ENCODE results near the gene LOXL1.

Gene LOXL1

DNA sequence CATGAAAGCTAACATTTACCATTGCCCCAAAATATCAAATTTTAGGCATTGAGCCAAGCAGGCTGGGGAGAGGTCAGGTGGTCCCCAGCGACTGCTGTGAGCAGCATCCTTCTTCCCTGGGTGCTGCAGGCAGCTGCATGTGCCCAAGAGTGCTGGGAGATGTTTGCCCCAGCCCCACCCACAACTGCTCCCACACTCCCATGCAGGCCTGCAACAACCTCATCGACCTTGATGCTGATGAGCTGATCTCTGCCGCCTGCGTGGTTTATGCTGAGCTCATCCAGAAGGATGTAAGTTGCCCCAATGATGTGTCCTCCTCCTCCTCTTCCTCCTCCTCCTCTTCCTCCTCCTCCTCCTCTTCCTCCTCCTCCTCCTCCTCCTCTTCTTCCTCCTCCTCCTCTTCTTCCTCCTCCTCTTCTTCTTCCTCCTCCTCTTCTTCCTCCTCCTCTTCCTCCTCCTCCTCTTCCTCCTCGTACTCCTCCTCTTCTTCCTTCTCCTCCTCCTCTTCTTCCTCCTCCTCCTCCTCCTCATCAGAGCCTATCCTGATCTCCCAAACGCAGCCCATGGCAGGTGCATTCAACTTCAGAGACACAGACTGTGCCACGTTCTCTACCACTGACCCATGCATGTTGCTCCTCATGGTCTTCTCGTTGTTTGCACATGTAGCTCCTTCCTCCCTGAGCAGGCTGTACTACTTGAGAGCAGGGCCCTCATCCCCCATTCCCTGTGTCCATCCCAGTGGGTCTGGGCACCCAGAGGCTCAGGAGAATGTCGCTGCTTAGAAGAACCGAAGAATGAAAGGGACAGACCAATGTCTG lies 37.8 kb upstream of the LOXL1 start:
- no peak overlapping the region for H3K27ac ChIP-seq (ENCODE audit: low read depth, low read length)
- H3K9me3 ChIP-seq (ENCODE audit: control insufficient read depth in 5 of 5, low read length in 5 of 5): peaks cover 0 to 2% (median 0%) of the 10 kb centered on the region in 5 donors
- H3K27me3 ChIP-seq (ENCODE audit: control insufficient read depth in 5 of 5, insufficient read depth in 4 of 5, low read length in 5 of 5): peaks cover 0 to 12% (median 3%) of the 10 kb centered on the region in 5 donors
- no peak overlapping the region for H3K4me3 ChIP-seq (ENCODE audit: low read depth in 1 of 5, low read length in 5 of 5)
- no peaks in the 10 kb centered on the region for H3K4me1 ChIP-seq (ENCODE audit: control insufficient read depth in 5 of 5, insufficient read depth in 5 of 5, low read length in 5 of 5)
- no peak overlapping the region for H3K9ac ChIP-seq (ENCODE audit: low read length in 5 of 5)
- H3K36me3 ChIP-seq (ENCODE audit: control insufficient read depth in 5 of 5, insufficient read depth in 5 of 5, low read length in 5 of 5): no peaks in the 10 kb centered on the region

DNA sequence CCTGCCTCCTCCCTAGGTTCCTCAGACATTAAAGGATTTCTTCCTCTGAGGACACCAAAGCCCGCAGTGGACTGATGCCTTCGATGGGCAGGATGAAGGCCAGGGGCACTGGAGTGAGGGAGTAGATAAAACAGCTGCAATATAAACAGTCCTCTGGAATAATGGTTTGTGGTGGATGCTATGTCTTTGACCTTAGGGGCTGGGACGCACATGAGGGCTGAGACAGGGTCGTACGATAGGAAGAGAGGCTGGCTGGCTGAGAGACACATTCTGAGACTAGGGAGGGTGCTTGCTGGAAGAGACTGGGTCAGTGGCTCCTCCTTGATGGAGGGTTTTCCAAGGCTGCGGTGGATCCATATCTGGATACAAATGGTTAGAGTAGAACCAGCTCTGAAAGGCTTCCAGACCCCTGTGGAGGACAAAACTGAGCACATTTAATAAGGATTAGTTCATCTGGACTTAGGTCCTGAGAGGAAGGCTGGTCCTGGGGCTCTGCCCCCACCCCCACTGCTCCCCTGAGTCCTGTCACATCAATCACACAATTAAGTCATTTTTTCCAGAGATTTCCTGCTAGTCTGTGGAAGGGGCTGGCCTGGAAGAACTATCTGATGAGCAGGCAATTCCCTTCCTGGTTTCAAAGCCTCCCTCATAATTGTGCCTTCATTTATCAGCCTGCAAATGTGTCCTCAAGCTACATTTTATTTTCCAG lies 37.1 kb upstream of the LOXL1 start:
- no peak overlapping the region for H3K4me3 ChIP-seq (ENCODE audit: low read depth in 1 of 5, low read length in 5 of 5)
- no peaks in the 10 kb centered on the region for H3K4me1 ChIP-seq (ENCODE audit: control insufficient read depth in 5 of 5, insufficient read depth in 5 of 5, low read length in 5 of 5)
- H3K9me3 ChIP-seq (ENCODE audit: control insufficient read depth in 5 of 5, low read length in 5 of 5): peaks cover 0 to 2% (median 0%) of the 10 kb centered on the region in 5 donors

DNA sequence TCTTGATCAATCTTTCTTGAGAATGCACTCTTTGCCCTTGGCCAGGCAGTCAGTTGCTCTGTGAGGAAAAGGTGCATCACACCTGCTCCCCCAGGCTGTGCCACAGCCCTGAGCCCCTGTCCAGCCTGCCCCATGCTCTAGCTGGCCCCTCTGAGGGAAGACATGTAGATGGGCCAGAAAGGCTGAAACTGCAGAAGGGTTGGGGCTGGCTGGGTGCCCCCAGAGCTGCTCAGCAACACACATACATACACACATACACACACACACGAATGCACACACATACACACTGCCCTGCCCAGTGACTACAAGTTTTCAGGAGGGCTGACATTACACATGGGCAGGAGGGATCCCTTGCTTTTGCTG lies 36.5 kb upstream of the LOXL1 start:
- peaks cover 0 to 3% (median 0%) of the 10 kb centered on the region in 5 donors for H3K27me3 ChIP-seq (ENCODE audit: control insufficient read depth in 5 of 5, insufficient read depth in 4 of 5, low read length in 5 of 5)
- no peak overlapping the region for H3K27ac ChIP-seq (ENCODE audit: low read depth, low read length)
- H3K9me3 ChIP-seq (ENCODE audit: control insufficient read depth in 5 of 5, low read length in 5 of 5): peaks cover 0 to 2% (median 0%) of the 10 kb centered on the region in 5 donors
- H3K4me3 ChIP-seq (ENCODE audit: low read depth in 1 of 5, low read length in 5 of 5): no peak overlapping the region
- H3K36me3 ChIP-seq (ENCODE audit: control insufficient read depth in 5 of 5, insufficient read depth in 5 of 5, low read length in 5 of 5): no peaks in the 10 kb centered on the region
- no peaks in the 10 kb centered on the region for H3K4me1 ChIP-seq (ENCODE audit: control insufficient read depth in 5 of 5, insufficient read depth in 5 of 5, low read length in 5 of 5)
- H3K9ac ChIP-seq (ENCODE audit: low read length in 5 of 5): no peak overlapping the region

More for the DNA sequence above, 37.1 kb upstream of the LOXL1 start:
- H3K27ac ChIP-seq (ENCODE audit: low read depth, low read length): no peak overlapping the region
- no peak overlapping the region for H3K9ac ChIP-seq (ENCODE audit: low read length in 5 of 5)
- H3K36me3 ChIP-seq (ENCODE audit: control insufficient read depth in 5 of 5, insufficient read depth in 5 of 5, low read length in 5 of 5): no peaks in the 10 kb centered on the region
- peaks cover 0 to 5% (median 3%) of the 10 kb centered on the region in 5 donors for H3K27me3 ChIP-seq (ENCODE audit: control insufficient read depth in 5 of 5, insufficient read depth in 4 of 5, low read length in 5 of 5)

DNA sequence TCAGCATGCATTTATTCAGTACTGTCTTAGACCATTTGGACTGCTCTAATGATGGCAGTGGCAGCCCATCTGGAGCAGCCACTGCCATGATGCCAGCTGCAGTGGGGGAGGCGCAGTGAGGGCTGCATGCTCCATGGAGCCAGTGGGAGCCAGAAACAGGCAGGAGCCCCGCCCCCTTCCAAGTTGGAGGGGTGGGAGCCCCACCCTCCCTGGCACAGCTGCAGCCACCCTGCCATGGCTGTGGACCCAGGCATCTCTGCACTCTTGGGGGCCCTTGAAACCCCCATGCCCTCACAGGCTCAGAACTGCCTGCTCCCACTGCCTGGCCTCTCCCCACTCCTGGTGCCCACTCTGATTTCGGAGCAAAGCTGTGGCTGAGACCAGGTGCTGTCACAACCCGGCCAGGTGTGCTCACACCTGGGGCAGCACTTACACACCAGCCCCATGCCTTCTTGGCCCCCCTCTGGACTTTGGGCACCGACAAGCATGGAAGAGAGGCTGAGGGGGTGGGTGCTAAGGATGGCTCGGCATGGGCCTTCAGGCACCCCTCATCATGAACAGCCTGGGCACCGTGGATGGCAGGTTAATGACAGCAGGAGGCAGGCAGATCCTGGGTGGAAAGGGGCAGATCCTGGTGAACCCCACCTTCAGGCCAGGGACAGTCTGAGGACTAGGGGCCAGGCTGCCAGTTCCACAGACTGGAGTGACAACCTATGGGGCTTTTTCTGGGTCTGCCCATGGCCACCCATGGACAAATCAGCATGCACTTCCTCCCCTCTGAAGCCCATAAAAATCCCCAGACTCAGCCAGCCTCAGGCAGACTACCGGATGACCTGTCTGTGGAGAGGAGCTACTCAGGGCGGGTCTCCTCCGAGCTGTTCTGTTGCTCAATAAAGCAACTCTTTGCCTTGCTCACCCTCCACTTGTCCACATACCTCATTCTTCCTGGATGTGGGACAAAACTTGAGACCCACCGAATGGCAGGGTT lies 34.6 kb upstream of the LOXL1 start:
- H3K9ac ChIP-seq (ENCODE audit: low read length in 5 of 5): no peak overlapping the region
- peaks cover 0 to 3% (median 0%) of the 10 kb centered on the region in 5 donors for H3K27me3 ChIP-seq (ENCODE audit: control insufficient read depth in 5 of 5, insufficient read depth in 4 of 5, low read length in 5 of 5)
- no peaks in the 10 kb centered on the region for H3K36me3 ChIP-seq (ENCODE audit: control insufficient read depth in 5 of 5, insufficient read depth in 5 of 5, low read length in 5 of 5)
- no peak overlapping the region for H3K4me3 ChIP-seq (ENCODE audit: low read depth in 1 of 5, low read length in 5 of 5)
- no peak overlapping the region for H3K27ac ChIP-seq (ENCODE audit: low read depth, low read length)
- no peaks in the 10 kb centered on the region for H3K4me1 ChIP-seq (ENCODE audit: control insufficient read depth in 5 of 5, insufficient read depth in 5 of 5, low read length in 5 of 5)
- H3K9me3 ChIP-seq (ENCODE audit: control insufficient read depth in 5 of 5, low read length in 5 of 5): peaks cover 0 to 2% (median 0%) of the 10 kb centered on the region in 5 donors

DNA sequence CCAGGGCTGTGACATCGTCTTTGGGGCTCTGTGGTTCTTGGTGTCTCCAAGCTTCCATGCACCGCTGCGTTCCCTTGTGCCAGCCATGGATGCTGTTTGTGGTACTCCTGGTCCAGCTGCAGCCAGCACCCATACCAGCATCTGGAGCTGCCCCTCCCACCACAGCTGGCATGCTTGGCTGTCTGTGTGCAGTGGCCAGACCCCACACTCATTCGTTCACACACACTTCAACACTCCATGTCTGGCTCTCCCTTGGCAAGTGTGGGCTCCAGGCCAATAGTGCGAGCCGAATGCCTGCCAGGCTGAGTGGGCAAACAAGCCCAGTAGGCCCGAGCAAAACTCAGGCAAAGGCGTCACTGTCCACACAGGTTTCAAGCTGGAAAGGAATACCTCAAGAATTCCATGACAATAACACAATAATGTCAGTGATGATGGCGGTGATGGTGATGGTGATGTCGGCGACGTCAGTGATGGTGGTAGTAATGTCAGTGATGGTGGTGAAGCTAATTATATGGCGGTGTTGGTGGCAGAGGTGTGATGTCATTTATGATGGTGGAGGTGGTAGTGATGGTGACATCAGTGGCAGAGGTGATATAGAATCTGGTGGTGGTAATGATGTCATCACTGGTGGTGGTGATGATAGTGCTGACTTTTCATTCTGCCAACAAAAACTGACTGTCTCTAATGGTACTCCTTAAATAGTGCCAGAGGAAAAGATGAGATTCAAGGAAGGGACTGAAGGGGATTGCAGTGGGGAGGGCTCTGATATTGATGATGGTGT lies 33.6 kb upstream of the LOXL1 start:
- Histone ChIP-seq H3K27ac (ENCODE audit: low read depth, low read length) (no peak overlapping the region), H3K9ac (ENCODE audit: low read length in 5 of 5) (no peak overlapping the region), H3K4me1 (ENCODE audit: control insufficient read depth in 5 of 5, insufficient read depth in 5 of 5, low read length in 5 of 5) (peaks cover 0 to 7% (median 6%) of the 10 kb centered on the region in 5 donors), H3K9me3 (ENCODE audit: control insufficient read depth in 5 of 5, low read length in 5 of 5) (peaks cover 0 to 2% (median 0%) of the 10 kb centered on the region in 5 donors), H3K4me3 (ENCODE audit: low read depth in 1 of 5, low read length in 5 of 5) (no peak overlapping the region), H3K27me3 (ENCODE audit: control insufficient read depth in 5 of 5, insufficient read depth in 4 of 5, low read length in 5 of 5) (peaks cover 0 to 3% (median 0%) of the 10 kb centered on the region in 5 donors), H3K36me3 (ENCODE audit: control insufficient read depth in 5 of 5, insufficient read depth in 5 of 5, low read length in 5 of 5) (no peaks in the 10 kb centered on the region)

DNA sequence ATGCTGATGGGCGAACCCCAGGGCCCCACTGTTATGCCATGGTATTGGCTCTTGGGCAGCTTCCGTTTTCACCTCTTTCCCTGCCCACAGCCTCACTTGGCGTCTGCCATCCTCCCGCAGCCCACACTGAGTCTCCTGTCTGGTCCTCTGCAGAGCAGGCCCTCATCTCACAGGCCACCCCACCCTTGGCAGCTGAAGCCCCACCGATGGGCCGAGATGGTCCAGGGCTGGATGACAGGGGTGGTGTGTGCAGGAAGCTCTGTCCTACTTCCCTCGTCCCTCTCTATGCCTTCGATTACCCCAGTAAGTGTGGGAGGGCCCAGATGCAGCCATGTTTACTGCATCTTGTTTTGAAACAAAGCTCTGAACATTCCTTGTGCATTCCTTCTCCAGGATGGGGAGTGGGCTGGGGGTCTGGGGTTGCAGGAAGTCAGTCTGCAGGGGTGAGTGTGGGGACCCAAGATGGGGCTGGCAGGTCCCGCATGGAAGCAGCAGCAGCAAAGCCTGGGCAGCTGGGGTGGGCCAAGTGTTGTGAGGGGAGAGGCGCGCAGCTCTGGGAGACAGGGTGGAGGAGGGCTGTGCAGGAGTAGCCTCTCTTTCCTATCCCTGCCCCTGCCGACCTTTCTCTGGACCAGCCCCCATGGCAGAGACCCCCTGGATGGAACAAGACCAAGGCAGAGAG lies 32.0 kb upstream of the LOXL1 start:
- Histone ChIP-seq H3K4me3 (ENCODE audit: low read depth in 1 of 5, low read length in 5 of 5) (no peak overlapping the region), H3K27ac (ENCODE audit: low read depth, low read length) (no peak overlapping the region), H3K27me3 (ENCODE audit: control insufficient read depth in 5 of 5, insufficient read depth in 4 of 5, low read length in 5 of 5) (peaks cover 0 to 3% (median 0%) of the 10 kb centered on the region in 5 donors), H3K36me3 (ENCODE audit: control insufficient read depth in 5 of 5, insufficient read depth in 5 of 5, low read length in 5 of 5) (no peaks in the 10 kb centered on the region), H3K9ac (ENCODE audit: low read length in 5 of 5) (no peak overlapping the region), H3K9me3 (ENCODE audit: control insufficient read depth in 5 of 5, low read length in 5 of 5) (peaks cover 0 to 2% (median 0%) of the 10 kb centered on the region in 5 donors), H3K4me1 (ENCODE audit: control insufficient read depth in 5 of 5, insufficient read depth in 5 of 5, low read length in 5 of 5) (peaks cover 0 to 11% (median 6%) of the 10 kb centered on the region in 5 donors)

DNA sequence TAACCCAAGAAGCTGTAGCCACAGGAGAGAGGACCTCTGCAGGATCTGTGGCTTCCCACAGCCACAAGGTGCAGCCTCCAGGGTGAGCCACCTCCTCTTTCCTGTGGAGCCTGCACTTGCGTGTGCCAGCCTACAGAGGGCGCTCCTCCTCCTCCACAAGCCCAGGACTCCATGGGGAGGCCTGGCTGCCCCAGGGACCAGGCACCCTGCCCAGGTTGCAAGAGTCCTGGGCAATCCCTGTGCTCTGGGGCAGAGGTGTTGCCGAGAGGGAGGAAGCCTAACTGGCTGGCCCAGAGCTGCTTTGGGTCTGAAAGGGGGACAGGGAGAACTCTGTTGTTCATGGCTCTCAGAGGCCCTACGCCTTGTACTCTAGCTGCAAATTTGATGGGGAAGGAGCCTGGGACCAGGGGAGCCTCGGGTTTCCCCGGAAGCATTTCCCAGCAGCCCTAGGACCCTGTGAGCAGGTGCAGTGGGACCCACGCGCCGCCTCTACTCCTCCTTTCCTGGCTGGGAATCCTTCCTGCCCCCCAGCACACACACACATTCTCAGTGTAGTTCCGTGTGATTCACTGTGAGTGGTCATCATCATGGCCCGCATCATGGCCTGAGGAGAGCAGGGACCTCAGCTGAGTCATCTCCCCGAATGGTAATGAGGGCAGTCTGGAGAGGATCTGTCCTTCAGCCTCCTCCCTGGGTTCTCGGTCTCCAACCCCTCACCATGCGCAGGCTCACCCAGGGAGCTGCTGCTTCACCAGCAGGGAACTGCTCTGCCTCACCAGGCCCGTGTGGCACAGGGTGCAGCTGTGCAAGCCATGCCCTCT lies 28.6 kb upstream of the LOXL1 start:
- Histone ChIP-seq H3K4me3 (ENCODE audit: low read depth in 1 of 5, low read length in 5 of 5) (no peak overlapping the region), H3K9me3 (ENCODE audit: control insufficient read depth in 5 of 5, low read length in 5 of 5) (no peaks in the 10 kb centered on the region), H3K4me1 (ENCODE audit: control insufficient read depth in 5 of 5, insufficient read depth in 5 of 5, low read length in 5 of 5) (peaks cover 0 to 13% (median 6%) of the 10 kb centered on the region in 5 donors), H3K9ac (ENCODE audit: low read length in 5 of 5) (no peak overlapping the region), H3K27ac (ENCODE audit: low read depth, low read length) (no peak overlapping the region), H3K36me3 (ENCODE audit: control insufficient read depth in 5 of 5, insufficient read depth in 5 of 5, low read length in 5 of 5) (no peaks in the 10 kb centered on the region), H3K27me3 (ENCODE audit: control insufficient read depth in 5 of 5, insufficient read depth in 4 of 5, low read length in 5 of 5) (peaks cover 0 to 5% (median 0%) of the 10 kb centered on the region in 5 donors)

DNA sequence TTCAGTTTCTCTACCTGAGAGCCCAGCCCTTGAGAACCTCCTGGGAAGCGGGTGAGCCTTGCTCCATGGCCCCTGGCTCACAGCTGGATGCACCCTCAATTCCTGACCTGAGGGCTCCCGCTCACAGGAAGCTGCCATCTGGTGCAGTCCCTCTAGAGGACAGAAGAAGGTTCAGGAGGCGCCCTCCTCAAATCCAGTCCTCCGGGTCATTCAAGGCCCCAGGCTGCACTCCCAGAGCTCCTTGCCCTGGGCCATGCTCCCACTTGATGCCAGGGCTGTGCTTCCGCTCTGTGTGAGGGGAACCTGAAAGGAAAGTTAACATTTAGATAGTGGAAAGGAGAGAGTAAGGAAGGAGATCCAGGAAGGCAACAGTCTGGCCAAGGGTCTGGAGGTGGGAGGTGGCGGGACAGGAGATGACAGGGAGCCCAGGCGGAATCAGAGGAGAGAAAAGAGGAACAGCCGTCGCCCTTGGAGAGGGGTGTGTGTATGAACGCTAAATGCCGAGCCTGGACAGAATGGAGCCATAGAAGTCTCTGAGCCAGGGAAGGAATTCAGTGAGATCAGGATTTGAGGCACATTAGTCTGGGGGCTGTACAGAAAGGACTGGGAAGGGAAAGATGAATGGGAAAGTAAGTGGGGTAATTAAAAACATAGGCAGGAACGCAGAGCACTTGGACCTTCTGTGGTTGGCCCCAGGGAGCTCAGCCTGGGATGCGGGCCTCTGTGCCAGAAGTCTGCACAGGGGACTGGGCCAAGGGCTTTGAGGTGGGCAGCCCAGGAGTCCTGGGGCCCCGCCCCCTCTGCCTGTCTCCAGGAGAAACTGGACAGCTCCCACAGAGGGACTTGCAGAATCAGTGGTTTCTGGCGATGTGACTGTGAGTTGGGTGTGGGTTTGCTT lies 26.8 kb upstream of the LOXL1 start:
- no peak overlapping the region for H3K4me3 ChIP-seq (ENCODE audit: low read depth in 1 of 5, low read length in 5 of 5)
- H3K27me3 ChIP-seq (ENCODE audit: control insufficient read depth in 5 of 5, insufficient read depth in 4 of 5, low read length in 5 of 5): peaks cover 0 to 5% (median 0%) of the 10 kb centered on the region in 5 donors
- H3K36me3 ChIP-seq (ENCODE audit: control insufficient read depth in 5 of 5, insufficient read depth in 5 of 5, low read length in 5 of 5): no peaks in the 10 kb centered on the region
- peaks cover 0 to 13% (median 6%) of the 10 kb centered on the region in 5 donors for H3K4me1 ChIP-seq (ENCODE audit: control insufficient read depth in 5 of 5, insufficient read depth in 5 of 5, low read length in 5 of 5)
- no peak overlapping the region for H3K9ac ChIP-seq (ENCODE audit: low read length in 5 of 5)
- H3K27ac ChIP-seq (ENCODE audit: low read depth, low read length): no peak overlapping the region
- H3K9me3 ChIP-seq (ENCODE audit: control insufficient read depth in 5 of 5, low read length in 5 of 5): no peaks in the 10 kb centered on the region

Data from subcutaneous abdominal adipose tissue (tissue), 5 donors.